ENCODE data around the gene HADHB.
"Not testable (repeated sequence)": the region's sequence is repeated elsewhere in the genome, so short reads cannot be mapped to it uniquely, and the experiment has no call there.

Gene HADHB

GRCh38 chr2:26331321-26331720 lies 86.6 kb downstream of the HADHB start:
- DNase-seq: not testable (repeated sequence)

- DNase-seq: no peak
Observed at GRCh38 chr2:26333293-26333692, 88.6 kb downstream of the HADHB start.

- no peak for DNase-seq
Observed at GRCh38 chr2:26335231-26335630, 90.5 kb downstream of the HADHB start.

GRCh38 chr2:26336719-26337118 lies 92.0 kb downstream of the HADHB start:
- DNase-seq: no peak

GRCh38 chr2:26337298-26337697 lies 92.6 kb downstream of the HADHB start:
- no peak for DNase-seq

All from right forelimb (tissue), 1 donor.